Measurements from ENCODE around the gene MAPKAPK5. TPM values are rescaled to one million over a fixed set of nuclear protein-coding genes. Genes with fewer than 3 reads are reported as not detected.

Gene MAPKAPK5
- total and polyA plus RNA-seq, 2 experiments from 2014 or later, result 41.5 to 77.0 TPM

- TF ChIP-seq ZNF462 (CRISPR knock-in tag; IDR thresholded peaks at IDR 0.05) (no peak), POLR2AphosphoS5 (IDR thresholded peaks at IDR 0.05; ENCODE audit: low read depth) (no peak), ZNF114 (CRISPR knock-in tag; IDR thresholded peaks at IDR 0.05) (no peak), ZNF331 (CRISPR knock-in tag; IDR thresholded peaks at IDR 0.05; ENCODE audit: low read depth) (no peak), CTCF (conservative IDR thresholded peaks at IDR 0.05; ENCODE audit: low read depth in 2 of 2) (no peak), STAT1 (IDR thresholded peaks at IDR 0.05; ENCODE audit: unreplicated experiment) (no peak), CREB1 (CRISPR knock-in tag; IDR thresholded peaks at IDR 0.05; ENCODE audit: low read depth) (no peak), EZH2phosphoT487 (IDR thresholded peaks at IDR 0.05; ENCODE audit: unreplicated experiment) (no peak)
Observed at GRCh38 chr12:111803038-111803626, 38.9 kb upstream of the MAPKAPK5 start (continued).

GRCh38 chr12:111803851-111804250 lies 38.2 kb upstream of the MAPKAPK5 start:
- H3K4me1 ChIP-seq (ENCODE audit: insufficient read depth), result no peaks in the 10 kb centered on the region
- Mint-ChIP-seq H3K4me1 (no peaks in the 10 kb centered on the region), H3K9me3 (no peaks in the 10 kb centered on the region; the same call in 2 of the 3 replicates), H3K36me3 (ENCODE audit: low read depth) (peaks cover 58% of the 10 kb centered on the region), H3K27ac (no peak overlapping the region), H3K4me3 (no peak overlapping the region), H3K27me3 (ENCODE audit: insufficient read depth, low read depth, poor library complexity) (peaks cover 5% of the 10 kb centered on the region)
- no peaks in the 10 kb centered on the region for H3K79me2 ChIP-seq (replicated peaks; ENCODE audit: insufficient read depth)
- H3K27ac ChIP-seq (ENCODE audit: low read depth), result no peak overlapping the region
- no peaks in the 10 kb centered on the region for H3F3A ChIP-seq (replicated peaks; ENCODE audit: low read depth)
- DNase-seq (ENCODE audit: low spot score), result no peak
- ATAC-seq, result no peak
- no peak for TF ChIP-seq ZNF331 (CRISPR knock-in tag; IDR thresholded peaks at IDR 0.05; ENCODE audit: low read depth)
- no peak for TF ChIP-seq ZNF114 (CRISPR knock-in tag; IDR thresholded peaks at IDR 0.05)
- no peak for TF ChIP-seq EZH2 (IDR thresholded peaks at IDR 0.05; ENCODE audit: low read depth, unreplicated experiment)
- no peaks in the 10 kb centered on the region for H3K27me3 ChIP-seq (ENCODE audit: insufficient read depth)
- H3K9me2 ChIP-seq (ENCODE audit: insufficient read depth), result no peaks in the 10 kb centered on the region
- H4K20me1 ChIP-seq (replicated peaks; ENCODE audit: insufficient read depth), result no peaks in the 10 kb centered on the region
- no peak overlapping the region for H3K4me2 ChIP-seq
- H2AFZ ChIP-seq, result no peak overlapping the region
- peaks cover 16% of the 10 kb centered on the region for H3K36me3 ChIP-seq (ENCODE audit: insufficient read depth)
- H3K4me3 ChIP-seq, result no peak overlapping the region
